GM20431 (cell line): ENCODE results near the gene DBF4B.
"Not testable (repeated sequence)": the region's sequence is repeated elsewhere in the genome, so short reads cannot be mapped to it uniquely, and the experiment has no call there.

Experiments used
- in situ Hi-C: fragments of 300-500 bp; cut with MseI, MboI; formaldehyde crosslinking; loops from one replicate; pipeline ENCODE4 v1.15.0; 2020; ENCODE audit warnings: low sequenced_read_pairs; ENCODE audit not compliant: unreplicated experiment

The DBF4B gene

GRCh38 chr17:44726121-44726520 lies 17.7 kb downstream of the DBF4B start:
- in situ Hi-C loops, result not testable (repeated sequence)

GRCh38 chr17:44733753-44734152 lies 25.3 kb downstream of the DBF4B start:
- in situ Hi-C loops, result no loop called here

GRCh38 chr17:44734272-44734671 lies 25.8 kb downstream of the DBF4B start:
- in situ Hi-C loops, result no loop called here

- in situ Hi-C loops, result no loop called here
Observed at GRCh38 chr17:44736551-44737240, 28.2 kb downstream of the DBF4B start.

- in situ Hi-C loops, result no loop called here
Observed at GRCh38 chr17:44738214-44738906, 29.9 kb downstream of the DBF4B start.

GRCh38 chr17:44741316-44741715 lies 32.9 kb downstream of the DBF4B start:
- in situ Hi-C loops, result no loop called here

GRCh38 chr17:44745301-44745700 lies 36.8 kb downstream of the DBF4B start:
- in situ Hi-C loops, result no loop called here

- in situ Hi-C loops, result not testable (repeated sequence)
Observed at GRCh38 chr17:44745738-44746137, 37.3 kb downstream of the DBF4B start.

- in situ Hi-C loops, result no loop called here
Observed at GRCh38 chr17:44747566-44747965, 39.1 kb downstream of the DBF4B start.

GRCh38 chr17:44749076-44749979 lies 40.9 kb downstream of the DBF4B start:
- in situ Hi-C loops, result no loop called here

GRCh38 chr17:44749980-44750318 lies 41.5 kb downstream of the DBF4B start:
- in situ Hi-C loops, result no loop called here

GRCh38 chr17:44751331-44751730 lies 42.9 kb downstream of the DBF4B start:
- in situ Hi-C loops, result no loop called here

GRCh38 chr17:44751806-44752205 lies 43.3 kb downstream of the DBF4B start:
- in situ Hi-C loops, result no loop called here

GRCh38 chr17:44752953-44753861 lies 44.7 kb downstream of the DBF4B start:
- in situ Hi-C loops, result no loop called here

GRCh38 chr17:44754276-44754675 lies 45.8 kb downstream of the DBF4B start:
- in situ Hi-C loops, result no loop called here

- in situ Hi-C loops, result not testable (repeated sequence)
Observed at GRCh38 chr17:44755180-44755579, 46.7 kb downstream of the DBF4B start.

- in situ Hi-C loops, result no loop called here
Observed at GRCh38 chr17:44757045-44757917, 48.8 kb downstream of the DBF4B start.

GRCh38 chr17:44757918-44758413 lies 49.5 kb downstream of the DBF4B start:
- in situ Hi-C loops, result no loop called here
